Psoas muscle (tissue), 8 donors: ENCODE measurements around the gene TAC3. TPM values are rescaled to one million over a fixed set of nuclear protein-coding genes. Genes with fewer than 3 reads are reported as not detected.

ENCODE experiments used
- ATAC-seq, 4 donors: fragments of 200-7000 bp; cut with Tn5 transposase; one replicate each; pipeline ENCODE4 v1.9.1; 2020; ENCODE audit warnings: moderate library complexity in 3 of 4, mild to moderate bottlenecking in 2 of 4
- DNase-seq, 2 donors: peaks; one replicate each; pipeline ENCODE4 v3.0.0-alpha.2; 2020
- H3K27ac ChIP-seq: fragments of 200-600 bp; one replicate; pipeline ENCODE4 v1.8.0; 2022
- H3K27me3 ChIP-seq, 3 donors: fragments of 200-600 bp in 1 of 3; one replicate each; pipeline versions ENCODE4 v1.6.1 to v1.8.0; 2013 to 2022; ENCODE audit warnings: low read length in 2 of 3, mild to moderate bottlenecking in 2 of 3, moderate library complexity in 1 of 3; ENCODE audit not compliant: insufficient read depth in 3 of 3
- H3K36me3 ChIP-seq, 2 donors: fragments of 200-600 bp in 1 of 2; one replicate each; pipeline versions ENCODE4 v1.6.1 to v1.8.0; 2013 to 2022; ENCODE audit warnings: low read depth in 1 of 2, mild to moderate bottlenecking in 1 of 2, moderate library complexity in 1 of 2; ENCODE audit not compliant: insufficient read depth in 1 of 2
- H3K4me1 ChIP-seq: fragments of 200-600 bp; one replicate; pipeline ENCODE4 v1.8.0; 2022
- H3K4me3 ChIP-seq: fragments of 200-600 bp; one replicate; pipeline ENCODE4 v1.8.0; 2022; ENCODE audit warnings: mild to moderate bottlenecking
- H3K9me3 ChIP-seq: fragments of 200-600 bp; one replicate; pipeline ENCODE4 v1.8.0; 2022
- WGBS, 3 donors: extraction: QIAGEN DNeasy Blood & Tissue Kit; methylation state at CpG; one replicate each; pipeline versions ENCODE4 v1.1.6 to v1.1.7; 2013; 5-methylcytosine and 5-hydroxymethylcytosine counted together
- intact Hi-C, 2 donors: fragments of 100-400 bp; cut with DNase I; formaldehyde crosslinking; loops; one replicate each; pipeline versions ENCODE4 v1.11.0 to v1.14.2; 2022
- polyA plus RNA-seq, 3 donors: library from polyadenylated mRNA; stranded (reverse); fragments of 200-250 nt; gene quantifications; one replicate each; pipeline ENCODE4 v1.2.3, GENCODE V29; 2013
- total RNA-seq, 4 donors: library from RNA; stranded (reverse); fragmentation: NEBNext Ultra II Directional in 2 of 4; extraction: Animal tissue kit (Norgen Biotek cat#: 25700) in 2 of 4; gene quantifications; one replicate each; pipeline versions ENCODE4 v1.2.1 to v1.2.4, GENCODE V29; 2021 to 2023
- TF ChIP-seq, protein P1 (sequence below): fragments of 200-600 bp; IDR thresholded peaks from one replicate; pipeline ENCODE4 v1.8.0; 2022; ENCODE audit warnings: antibody characterized with exemption
- donor health status: healthy with polysubstance abuse.
- donor health status: DM: no; HTN: no; CAD: no; lungs with moderate emphysema.
- donor health status: Bipolar disorder and iron deficiency.
- donor health status: healthy.
- donor health status: DM: yes; HTN: yes; CAD: no.
- donor health status: DM: no; HTN: no; CAD: no.
- donor health status: DM: no; HTN: no; CAD: no.
- donor health status: DM: yes; HTN: yes; CAD: no.

The TAC3 gene
- total and polyA plus RNA-seq, 7 donors = 0.09 TPM; not detected in 6

DNA sequence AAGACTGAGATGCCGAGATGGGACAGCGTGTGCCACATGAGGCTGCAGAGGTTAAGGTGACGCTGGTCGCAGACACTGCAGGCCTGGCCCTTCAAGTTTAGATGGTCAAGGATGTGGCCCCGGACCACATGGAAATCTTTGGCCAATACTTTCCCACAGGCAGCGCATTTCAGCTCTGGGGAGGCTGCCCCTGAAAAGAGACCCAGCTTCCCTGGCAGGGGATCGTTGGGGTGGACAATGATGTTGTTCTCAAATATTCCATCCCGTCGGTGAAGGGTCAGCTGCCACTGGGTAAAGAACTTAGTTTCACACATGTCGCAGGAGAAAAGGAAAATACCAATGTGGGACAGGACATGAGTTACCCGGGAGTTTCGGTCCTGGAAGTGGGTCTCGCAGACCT lies 12.9 kb downstream of the TAC3 start:
- H3K27me3 ChIP-seq = no peaks in the 10 kb centered on the region
- peaks cover 0 to 60% of the 10 kb centered on the region in 2 donors for H3K36me3 ChIP-seq
- DNase-seq (no peak), ATAC-seq (no peak)
- no peaks in the 10 kb centered on the region for H3K9me3 ChIP-seq
- no peak overlapping the region for H3K4me3 ChIP-seq
- TF ChIP-seq, protein P1, sequence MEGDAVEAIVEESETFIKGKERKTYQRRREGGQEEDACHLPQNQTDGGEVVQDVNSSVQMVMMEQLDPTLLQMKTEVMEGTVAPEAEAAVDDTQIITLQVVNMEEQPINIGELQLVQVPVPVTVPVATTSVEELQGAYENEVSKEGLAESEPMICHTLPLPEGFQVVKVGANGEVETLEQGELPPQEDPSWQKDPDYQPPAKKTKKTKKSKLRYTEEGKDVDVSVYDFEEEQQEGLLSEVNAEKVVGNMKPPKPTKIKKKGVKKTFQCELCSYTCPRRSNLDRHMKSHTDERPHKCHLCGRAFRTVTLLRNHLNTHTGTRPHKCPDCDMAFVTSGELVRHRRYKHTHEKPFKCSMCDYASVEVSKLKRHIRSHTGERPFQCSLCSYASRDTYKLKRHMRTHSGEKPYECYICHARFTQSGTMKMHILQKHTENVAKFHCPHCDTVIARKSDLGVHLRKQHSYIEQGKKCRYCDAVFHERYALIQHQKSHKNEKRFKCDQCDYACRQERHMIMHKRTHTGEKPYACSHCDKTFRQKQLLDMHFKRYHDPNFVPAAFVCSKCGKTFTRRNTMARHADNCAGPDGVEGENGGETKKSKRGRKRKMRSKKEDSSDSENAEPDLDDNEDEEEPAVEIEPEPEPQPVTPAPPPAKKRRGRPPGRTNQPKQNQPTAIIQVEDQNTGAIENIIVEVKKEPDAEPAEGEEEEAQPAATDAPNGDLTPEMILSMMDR = no peak
- intact Hi-C loops = loop anchor here in 1 of 2 donors (5.0 to 10.0 kb wide), 2 partner anchors 246 to 489 kb away; no protein-coding TSS in a partner anchor
- 87 to 92% (median 90%) methylated on average over 13 of the region's 13 CpGs for WGBS, 3 donors
- peaks cover 10% of the 10 kb centered on the region for H3K4me1 ChIP-seq
- no peak overlapping the region for H3K27ac ChIP-seq

DNA sequence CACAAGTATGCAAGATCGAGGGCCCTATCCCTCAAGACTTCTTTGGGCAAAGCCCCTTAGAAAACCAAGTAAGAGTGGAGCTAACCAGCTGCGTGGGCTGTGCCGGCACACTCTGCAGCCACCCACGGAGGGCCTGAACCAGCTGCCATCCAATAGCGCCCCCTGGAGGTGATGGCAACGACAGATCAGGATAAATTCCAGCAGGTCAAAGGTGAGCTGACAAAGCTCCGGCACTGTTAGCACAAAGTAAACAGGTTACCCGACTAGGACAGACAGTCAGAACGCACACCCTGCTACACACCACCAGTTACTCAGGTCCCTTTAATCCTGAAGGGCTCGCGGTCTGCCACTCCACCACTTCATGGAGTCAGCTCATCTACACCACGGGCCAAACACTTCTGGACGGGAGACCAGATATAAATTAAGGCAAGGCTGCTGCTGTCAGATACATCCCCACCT lies 14.9 kb downstream of the TAC3 start:
- intact Hi-C loops = loop anchor here in 1 of 2 donors (5.0 to 10.0 kb wide), 2 partner anchors 244 to 487 kb away; no protein-coding TSS in a partner anchor
- TF ChIP-seq, protein P1 = peak; percentile 59
- WGBS, 3 donors = 38 to 44% (median 42%) methylated on average over 13 of the region's 13 CpGs
- Histone ChIP-seq H3K36me3 (peaks cover 0 to 60% of the 10 kb centered on the region in 2 donors), H3K27me3 (no peaks in the 10 kb centered on the region), H3K9me3 (no peaks in the 10 kb centered on the region), H3K4me1 (peaks cover 6% of the 10 kb centered on the region), H3K4me3 (no peak overlapping the region), H3K27ac (no peak overlapping the region)
- ATAC-seq (peak in 3 of 4 donors; percentile 37 to 57 (median 57)), DNase-seq (peak; percentile 59 to 68)

DNA sequence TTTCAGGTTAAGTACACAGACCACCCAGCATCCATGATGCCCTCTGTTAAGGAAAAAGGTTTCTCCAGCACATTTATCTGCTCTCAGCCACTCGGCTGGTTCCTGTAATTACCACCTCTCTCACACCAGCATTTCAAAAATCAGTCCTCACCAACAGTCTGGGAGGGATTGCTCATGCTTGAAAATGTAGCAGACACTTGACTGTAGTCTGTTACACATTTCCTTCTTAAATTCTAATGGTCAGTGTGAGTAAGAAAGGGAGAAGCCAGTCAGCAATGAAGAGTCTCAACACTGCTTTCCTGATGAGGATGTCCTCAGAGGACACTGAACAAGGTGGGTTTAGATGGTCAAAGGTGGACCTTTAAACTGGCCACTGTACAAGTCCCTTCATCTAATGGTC lies 15.9 kb downstream of the TAC3 start:
- WGBS, 3 donors = 61 to 80% (median 64%) methylated on average over 1 of the region's 1 CpG

DNA sequence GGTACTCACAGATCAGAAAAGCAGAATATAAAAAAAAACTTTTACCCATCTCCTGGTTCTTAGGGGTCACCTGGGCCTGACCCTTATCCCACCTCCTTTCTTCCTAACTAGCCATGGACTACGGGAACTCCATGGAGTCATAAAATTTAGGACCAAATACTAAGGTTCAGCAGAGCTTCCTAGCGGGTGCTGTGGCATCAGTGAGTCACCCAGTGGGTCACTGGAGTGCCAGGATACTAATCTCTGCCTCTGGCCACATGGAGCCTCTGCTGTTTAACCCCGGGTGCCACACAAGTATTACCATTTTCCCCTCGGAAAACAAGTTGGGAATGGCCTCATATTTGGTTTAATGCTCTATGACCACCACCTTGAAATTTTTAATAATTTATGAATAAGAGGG lies 16.9 kb downstream of the TAC3 start:
- Histone ChIP-seq H3K36me3 (peaks cover 0 to 63% of the 10 kb centered on the region in 2 donors), H3K4me3 (no peak overlapping the region)

More for the DNA sequence above, 15.9 kb downstream of the TAC3 start:
- no peaks in the 10 kb centered on the region for H3K27me3 ChIP-seq
- H3K36me3 ChIP-seq = peaks cover 0 to 61% of the 10 kb centered on the region in 2 donors
- no peak for DNase-seq
- intact Hi-C loops = loop anchor here in 1 of 2 donors (5.0 to 10.0 kb wide), 2 partner anchors 243 to 486 kb away; no protein-coding TSS in a partner anchor
- no peak overlapping the region for H3K4me3 ChIP-seq
- H3K4me1 ChIP-seq = peaks cover 5% of the 10 kb centered on the region
- no peak overlapping the region for H3K27ac ChIP-seq
- H3K9me3 ChIP-seq = no peaks in the 10 kb centered on the region
- TF ChIP-seq, protein P1 = no peak
- ATAC-seq = no peak

More for the DNA sequence above, 16.9 kb downstream of the TAC3 start:
- ATAC-seq (no peak), DNase-seq (no peak)
- H3K4me1 ChIP-seq = no peaks in the 10 kb centered on the region
- intact Hi-C loops = loop anchor here in 1 of 2 donors (10.0 kb wide), 1 partner anchor 485 kb away; no protein-coding TSS in a partner anchor
- H3K27me3 ChIP-seq = no peaks in the 10 kb centered on the region
- WGBS, 3 donors = 71 to 75% (median 75%) methylated on average over 4 of the region's 4 CpGs
- H3K27ac ChIP-seq = no peak overlapping the region
- TF ChIP-seq, protein P1 = no peak
- H3K9me3 ChIP-seq = no peaks in the 10 kb centered on the region
